Stomach (tissue), 9 donors: ENCODE data around the gene SLC25A4. TPM values are rescaled to one million over a fixed set of nuclear protein-coding genes. Genes with fewer than 3 reads are reported as not detected.

ENCODE experiments used
- DNase-seq, 2 donors: peaks; one replicate each; pipeline versions ENCODE4 v3.0.0 to v3.0.0-alpha.2; 2013 to 2019
- H3K27ac ChIP-seq, 5 donors: fragments of 200-600 bp in 4 of 5; sonication (generic) in 4 of 5; one replicate each; pipeline ENCODE4 v1.5.1; 2013 to 2019; ENCODE audit warnings: mild to moderate bottlenecking in 1 of 5, moderate library complexity in 1 of 5
- H3K27me3 ChIP-seq, 3 donors: fragments of 200-600 bp; sonication (generic); one replicate each; pipeline ENCODE4 v1.5.1; 2017 to 2019; ENCODE audit warnings: mixed run types in 1 of 3
- H3K36me3 ChIP-seq, 4 donors: fragments of 200-600 bp; sonication (generic); 1 replicate in 3 of 4; 2 replicates in 1 of 4; pipeline ENCODE4 v1.5.1; 2016 to 2019
- H3K4me1 ChIP-seq, 4 donors: fragments of 200-600 bp; sonication (generic); one replicate each; pipeline ENCODE4 v1.5.1; 2016 to 2019
- H3K4me3 ChIP-seq, 4 donors: fragments of 200-600 bp; sonication (generic) in 3 of 4; one replicate each; pipeline ENCODE4 v1.5.1; 2016 to 2019; ENCODE audit warnings: mild to moderate bottlenecking in 1 of 4
- H3K9me3 ChIP-seq, 4 donors: fragments of 200-600 bp; sonication (generic); one replicate each; pipeline ENCODE4 v1.5.1; 2016 to 2019
- CTCF ChIP-seq, 7 experiments: fragments of 450-650 bp in 4 of 7; fragments of 200-600 bp in 3 of 7; sonication (generic) in 3 of 7; IDR thresholded peaks; one replicate each; pipeline ENCODE4 v1.5.1; 2016 to 2019; ENCODE audit warnings: antibody characterized with exemption in 7 of 7, control low read depth in 2 of 7, mild to moderate bottlenecking in 1 of 7
- EP300 ChIP-seq: sonication (generic); formaldehyde crosslinking; IDR thresholded peaks from one replicate; pipeline ENCODE4 v1.6.1; 2017; ENCODE audit warnings: antibody characterized with exemption
- POLR2A ChIP-seq, 4 donors: fragments of 450-650 bp; IDR thresholded peaks; one replicate each; pipeline ENCODE4 v1.6.1; 2016; ENCODE audit warnings: antibody characterized with exemption in 4 of 4, control low read depth in 2 of 4, mild to moderate bottlenecking in 1 of 4, moderate library complexity in 1 of 4
- POLR2AphosphoS5 ChIP-seq, 3 donors: sonication (generic); formaldehyde crosslinking; IDR thresholded peaks; one replicate each; pipeline ENCODE4 v1.6.1; 2016; ENCODE audit warnings: antibody characterized with exemption in 3 of 3
- WGBS, 5 donors: extraction: QIAGEN DNeasy Blood & Tissue Kit in 3 of 5; methylation state at CpG; one replicate each; pipeline versions ENCODE4 v1.1.5 to v1.1.7; 2013 to 2018; 5-methylcytosine and 5-hydroxymethylcytosine counted together
- intact Hi-C: fragments of 100-400 bp; cut with DNase I; formaldehyde crosslinking; loops from one replicate; pipeline ENCODE4 v1.15.1; 2023; ENCODE audit warnings: low total_unique reads
- polyA plus RNA-seq, 3 donors: library from polyadenylated mRNA; stranded (reverse); fragments of 200-250 nt; gene quantifications; one replicate each; pipeline ENCODE4 v1.2.3, GENCODE V29; 2013
- total RNA-seq, 5 donors: library from RNA; depleted of rRNA; stranded (reverse); fragments of >200 nt; gene quantifications; one replicate each; pipeline versions ENCODE4 v1.1.0 to v1.2.3, GENCODE V29; 2014 to 2016
- donor health status: healthy with polysubstance abuse.
- donor health status: Bipolar disorder and iron deficiency.
- donor health status: healthy.

The SLC25A4 gene
- total and polyA plus RNA-seq, 8 donors = 10.7 to 140 (median 43.1) TPM

GRCh38 chr4:185144601-185145240 lies 1.7 kb downstream of the SLC25A4 start:
- Histone ChIP-seq H3K27ac (peak overlapping the region in 4 of 5 donors; percentile 59 to 96 (median 85)), H3K4me1 (peaks cover 9 to 40% (median 26%) of the 10 kb centered on the region in 4 donors), H3K36me3 (peaks cover 7 to 34% (median 27%) of the 10 kb centered on the region in 4 donors), H3K4me3 (peak overlapping the region; percentile 7 to 79 (median 18)), H3K27me3 (peaks cover 0 to 7% (median 0%) of the 10 kb centered on the region in 3 donors), H3K9me3 (no peaks in the 10 kb centered on the region)
- DNase-seq = no peak
- intact Hi-C loops = no loop called here
- WGBS, 5 donors = 75 to 88% (median 85%) methylated on average over 15 to 16 of the region's 16 CpGs
- TF ChIP-seq POLR2A (IDR thresholded peaks at IDR 0.05) (no peak), EP300 (no peak), CTCF (IDR thresholded peaks at IDR 0.05) (no peak), POLR2AphosphoS5 (IDR thresholded peaks at IDR 0.05) (no peak)

GRCh38 chr4:185145572-185145971 lies 2.5 kb downstream of the SLC25A4 start:
- Histone ChIP-seq H3K4me3 (peak overlapping the region; percentile 17 to 79 (median 20)), H3K27ac (peak overlapping the region in 4 of 5 donors; percentile 59 to 96 (median 85)), H3K9me3 (no peaks in the 10 kb centered on the region), H3K27me3 (peaks cover 0 to 7% (median 0%) of the 10 kb centered on the region in 3 donors), H3K4me1 (peaks cover 9 to 40% (median 26%) of the 10 kb centered on the region in 4 donors), H3K36me3 (peaks cover 7 to 42% (median 35%) of the 10 kb centered on the region in 4 donors)
- intact Hi-C loops = no loop called here
- peak in 2 of 3 donors; percentile 8 to 58 for TF ChIP-seq POLR2AphosphoS5 (IDR thresholded peaks at IDR 0.05)
- TF ChIP-seq EP300 = peak; percentile 21
- no peak for TF ChIP-seq POLR2A (IDR thresholded peaks at IDR 0.05)
- 75 to 86% (median 80%) methylated on average over 13 of the region's 13 CpGs for WGBS, 5 donors
- peak in 1 of 2 donors; percentile 44 for DNase-seq

GRCh38 chr4:185149392-185149791 lies 6.3 kb downstream of the SLC25A4 start:
- peaks cover 9 to 56% (median 52%) of the 10 kb centered on the region in 4 donors for H3K36me3 ChIP-seq
- H3K4me3 ChIP-seq = no peak overlapping the region
- 88 to 94% (median 91%) methylated on average over 12 of the region's 12 CpGs for WGBS, 5 donors
- DNase-seq = no peak
- H3K4me1 ChIP-seq = peaks cover 0 to 23% (median 12%) of the 10 kb centered on the region in 4 donors
- intact Hi-C loops = no loop called here
- no peaks in the 10 kb centered on the region for H3K9me3 ChIP-seq
- peak overlapping the region in 1 of 5 donors; percentile 52 for H3K27ac ChIP-seq
- TF ChIP-seq EP300 = no peak
- TF ChIP-seq CTCF (IDR thresholded peaks at IDR 0.05) = no peak
- TF ChIP-seq POLR2A (IDR thresholded peaks at IDR 0.05) = no peak
- no peak for TF ChIP-seq POLR2AphosphoS5 (IDR thresholded peaks at IDR 0.05)
- no peaks in the 10 kb centered on the region for H3K27me3 ChIP-seq

GRCh38 chr4:185151296-185151695 lies 8.2 kb downstream of the SLC25A4 start:
- DNase-seq = no peak
- Histone ChIP-seq H3K36me3 (peaks cover 10 to 60% (median 54%) of the 10 kb centered on the region in 4 donors), H3K4me3 (no peak overlapping the region), H3K27ac (no peak overlapping the region), H3K27me3 (no peaks in the 10 kb centered on the region), H3K4me1 (peaks cover 0 to 5% (median 2%) of the 10 kb centered on the region in 4 donors), H3K9me3 (no peaks in the 10 kb centered on the region)
- TF ChIP-seq POLR2A (IDR thresholded peaks at IDR 0.05) (no peak), POLR2AphosphoS5 (IDR thresholded peaks at IDR 0.05) (no peak), CTCF (IDR thresholded peaks at IDR 0.05) (no peak), EP300 (no peak)
- intact Hi-C loops = no loop called here
- WGBS, 5 donors = 88 to 93% (median 90%) methylated on average over 1 of the region's 1 CpG
